ENCODE measurements around the gene TPCN1. TPM values are rescaled to one million over a fixed set of nuclear protein-coding genes. Genes with fewer than 3 reads are reported as not detected.

Gene TPCN1
- 8.4 TPM for total RNA-seq (ENCODE audit: unreplicated experiment)
- long read RNA-seq, full-length matches to known transcripts: 3 of 4 reads
- long read RNA-seq, partial matches to known transcripts: 0 of 4 reads
- long read RNA-seq, other reads (novel, unspliced or antisense): 1 of 4 reads

GRCh38 chr12:113221181-113221996, at the start of gene TPCN1:
Gene TPCN1, plus strand, starts transcription at chr12:113221464. Its CDS starts 5,389 bp downstream, at chr12:113226853.
- Mint-ChIP-seq H3K4me1 (ENCODE audit: unreplicated experiment) (peaks cover 18% of the 10 kb centered on the region), H3K4me3 (ENCODE audit: unreplicated experiment) (peak within 1 kb of the TSS; percentile 93), H3K9me3 (ENCODE audit: unreplicated experiment) (no peaks in the 10 kb centered on the region), H3K27ac (ENCODE audit: unreplicated experiment) (peak within 1 kb of the TSS; percentile 80), H3K27me3 (ENCODE audit: unreplicated experiment) (no peaks in the 10 kb centered on the region), H3K36me3 (ENCODE audit: low read depth, unreplicated experiment) (no peaks in the 10 kb centered on the region)
- TF ChIP-seq CTCF (IDR thresholded peaks at IDR 0.05; ENCODE audit: unreplicated experiment): no peak
- DNase-seq (ENCODE audit: low spot score): peak; percentile 97

GRCh38 chr12:113171543-113171942, 49.7 kb upstream of the TPCN1 start:
- Mint-ChIP-seq H3K27me3 (ENCODE audit: unreplicated experiment) (no peaks in the 10 kb centered on the region), H3K9me3 (ENCODE audit: unreplicated experiment) (no peaks in the 10 kb centered on the region), H3K4me1 (ENCODE audit: unreplicated experiment) (no peaks in the 10 kb centered on the region), H3K27ac (ENCODE audit: unreplicated experiment) (no peak overlapping the region), H3K36me3 (ENCODE audit: low read depth, unreplicated experiment) (peaks cover 29% of the 10 kb centered on the region), H3K4me3 (ENCODE audit: unreplicated experiment) (no peak overlapping the region)
- no peak for DNase-seq (ENCODE audit: low spot score)
- TF ChIP-seq CTCF (IDR thresholded peaks at IDR 0.05; ENCODE audit: unreplicated experiment): no peak

- Mint-ChIP-seq H3K36me3 (ENCODE audit: low read depth, unreplicated experiment) (peaks cover 36% of the 10 kb centered on the region), H3K4me3 (ENCODE audit: unreplicated experiment) (no peak overlapping the region), H3K27me3 (ENCODE audit: unreplicated experiment) (peaks cover 1% of the 10 kb centered on the region), H3K9me3 (ENCODE audit: unreplicated experiment) (no peaks in the 10 kb centered on the region), H3K4me1 (ENCODE audit: unreplicated experiment) (no peaks in the 10 kb centered on the region), H3K27ac (ENCODE audit: unreplicated experiment) (no peak overlapping the region)
- no peak for TF ChIP-seq CTCF (IDR thresholded peaks at IDR 0.05; ENCODE audit: unreplicated experiment)
- DNase-seq (ENCODE audit: low spot score): no peak
Observed at GRCh38 chr12:113172185-113172584, 49.1 kb upstream of the TPCN1 start.

DNA sequence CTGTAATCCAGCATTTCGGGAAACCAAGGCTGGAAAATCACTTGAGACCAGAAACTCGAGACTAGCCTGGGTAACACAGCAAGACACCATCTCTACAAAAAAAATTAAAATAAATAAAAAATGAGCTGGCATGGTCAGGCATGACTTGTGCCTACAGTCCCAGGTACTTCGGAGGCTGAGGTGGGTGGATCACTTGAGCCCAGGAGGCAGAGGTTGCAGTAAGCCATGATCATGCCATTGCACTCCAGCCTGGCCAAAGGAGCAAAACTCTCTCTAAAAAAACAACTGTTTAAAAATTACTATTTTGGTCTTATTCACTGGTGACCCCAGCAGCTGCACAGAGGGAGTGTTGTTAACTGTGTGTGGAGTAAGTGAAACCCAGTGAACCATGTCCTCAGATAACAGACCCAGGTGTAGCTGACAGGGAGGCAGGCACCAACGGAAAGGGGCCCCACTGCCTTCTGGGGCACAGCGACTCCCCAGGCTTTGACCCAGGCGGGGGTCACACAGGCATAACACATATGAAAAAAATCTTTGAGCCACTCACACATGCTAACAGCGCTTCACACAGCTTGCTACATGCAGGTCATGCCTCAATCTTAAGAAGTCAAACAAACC, 48.1 kb upstream of the TPCN1 start:
- H3K36me3 Mint-ChIP-seq (ENCODE audit: low read depth, unreplicated experiment): peaks cover 45% of the 10 kb centered on the region
- H3K27ac Mint-ChIP-seq (ENCODE audit: unreplicated experiment): no peak overlapping the region
- H3K27me3 Mint-ChIP-seq (ENCODE audit: unreplicated experiment): peaks cover 3% of the 10 kb centered on the region
- TF ChIP-seq CTCF (IDR thresholded peaks at IDR 0.05; ENCODE audit: unreplicated experiment): no peak
- DNase-seq (ENCODE audit: low spot score): no peak
- no peaks in the 10 kb centered on the region for H3K9me3 Mint-ChIP-seq (ENCODE audit: unreplicated experiment)
- H3K4me3 Mint-ChIP-seq (ENCODE audit: unreplicated experiment): no peak overlapping the region
- no peaks in the 10 kb centered on the region for H3K4me1 Mint-ChIP-seq (ENCODE audit: unreplicated experiment)

Data from endothelial cell (in vitro differentiated cells).